Uterus (tissue), 4 donors: ENCODE data around the gene SEMA3E. TPM values are rescaled to one million over a fixed set of nuclear protein-coding genes. Genes with fewer than 3 reads are reported as not detected.

ENCODE experiments used
- DNase-seq, 2 donors: peaks; one replicate each; pipeline ENCODE4 v3.0.0-alpha.2; 2019 to 2020
- H3K27ac ChIP-seq, 2 donors: fragments of 200-600 bp; sonication (generic); 1 replicate in 1 of 2; 2 replicates in 1 of 2; pipeline ENCODE4 v1.5.1; 2016 to 2018
- H3K27me3 ChIP-seq, 2 donors: fragments of 200-600 bp; sonication (generic); one replicate each; pipeline ENCODE4 v1.5.1; 2018 to 2019; ENCODE audit warnings: control low read depth in 1 of 2
- H3K36me3 ChIP-seq, 2 donors: fragments of 200-600 bp; sonication (generic); one replicate each; pipeline ENCODE4 v1.5.1; 2019; ENCODE audit warnings: control low read depth in 1 of 2
- H3K4me1 ChIP-seq, 2 donors: fragments of 200-600 bp; sonication (generic); one replicate each; pipeline ENCODE4 v1.5.1; 2018 to 2019; ENCODE audit warnings: control low read depth in 1 of 2
- H3K4me3 ChIP-seq, 2 donors: fragments of 200-600 bp; sonication (generic); 1 replicate in 1 of 2; 2 replicates in 1 of 2; pipeline ENCODE4 v1.5.1; 2018 to 2019; ENCODE audit warnings: mild to moderate bottlenecking in 1 of 2
- H3K9me3 ChIP-seq, 2 donors: fragments of 200-600 bp; sonication (generic); one replicate each; pipeline ENCODE4 v1.5.1; 2019; ENCODE audit warnings: control low read depth in 1 of 2
- POLR2A ChIP-seq, 2 donors: fragments of 450-650 bp; IDR thresholded peaks; one replicate each; pipeline ENCODE4 v1.6.1; 2016; ENCODE audit warnings: antibody characterized with exemption in 2 of 2, mild to moderate bottlenecking in 1 of 2, moderate library complexity in 1 of 2
- intact Hi-C: fragments of 100-400 bp; cut with DNase I; formaldehyde crosslinking; loops from one replicate; pipeline ENCODE4 v1.15.1; 2023; ENCODE audit warnings: low total_unique reads
- total RNA-seq, 4 donors: library from RNA; depleted of rRNA in 3 of 4; stranded (reverse); fragments of >200 nt in 3 of 4; gene quantifications; one replicate each; pipeline versions ENCODE4 v1.1.0 to v1.2.4, GENCODE V29; 2014 to 2023
- TF ChIP-seq, protein P1 (sequence below), 4 experiments: fragments of 200-600 bp in 2 of 4; fragments of 450-650 bp in 2 of 4; sonication (generic) in 2 of 4; IDR thresholded peaks; one replicate each; pipeline ENCODE4 v1.5.1; 2016 to 2019; ENCODE audit warnings: antibody characterized with exemption in 4 of 4, mild to moderate bottlenecking in 2 of 4, moderate library complexity in 1 of 4
- donor health status: DM: yes; HTN: yes; CAD: no.

The SEMA3E gene
- total RNA-seq, 4 donors from 2014 or later = 0.77 to 15.8 (median 2.2) TPM

GRCh38 chr7:83414947-83415346 is 234.0 kb downstream of the SEMA3E start:
- TF ChIP-seq, protein P1, sequence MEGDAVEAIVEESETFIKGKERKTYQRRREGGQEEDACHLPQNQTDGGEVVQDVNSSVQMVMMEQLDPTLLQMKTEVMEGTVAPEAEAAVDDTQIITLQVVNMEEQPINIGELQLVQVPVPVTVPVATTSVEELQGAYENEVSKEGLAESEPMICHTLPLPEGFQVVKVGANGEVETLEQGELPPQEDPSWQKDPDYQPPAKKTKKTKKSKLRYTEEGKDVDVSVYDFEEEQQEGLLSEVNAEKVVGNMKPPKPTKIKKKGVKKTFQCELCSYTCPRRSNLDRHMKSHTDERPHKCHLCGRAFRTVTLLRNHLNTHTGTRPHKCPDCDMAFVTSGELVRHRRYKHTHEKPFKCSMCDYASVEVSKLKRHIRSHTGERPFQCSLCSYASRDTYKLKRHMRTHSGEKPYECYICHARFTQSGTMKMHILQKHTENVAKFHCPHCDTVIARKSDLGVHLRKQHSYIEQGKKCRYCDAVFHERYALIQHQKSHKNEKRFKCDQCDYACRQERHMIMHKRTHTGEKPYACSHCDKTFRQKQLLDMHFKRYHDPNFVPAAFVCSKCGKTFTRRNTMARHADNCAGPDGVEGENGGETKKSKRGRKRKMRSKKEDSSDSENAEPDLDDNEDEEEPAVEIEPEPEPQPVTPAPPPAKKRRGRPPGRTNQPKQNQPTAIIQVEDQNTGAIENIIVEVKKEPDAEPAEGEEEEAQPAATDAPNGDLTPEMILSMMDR (IDR thresholded peaks at IDR 0.05) = no peak
- no peak for TF ChIP-seq POLR2A (IDR thresholded peaks at IDR 0.05)
- H3K36me3 ChIP-seq = no peaks in the 10 kb centered on the region
- no peak overlapping the region for H3K27ac ChIP-seq
- intact Hi-C loops = no loop called here
- no peaks in the 10 kb centered on the region for H3K27me3 ChIP-seq
- DNase-seq = no peak
- no peaks in the 10 kb centered on the region for H3K4me1 ChIP-seq
- H3K4me3 ChIP-seq = no peak overlapping the region
- H3K9me3 ChIP-seq = no peaks in the 10 kb centered on the region

- no peak for DNase-seq
- intact Hi-C loops = no loop called here
- Histone ChIP-seq H3K4me3 (no peak overlapping the region), H3K27ac (no peak overlapping the region), H3K4me1 (no peaks in the 10 kb centered on the region), H3K27me3 (no peaks in the 10 kb centered on the region), H3K36me3 (no peaks in the 10 kb centered on the region), H3K9me3 (no peaks in the 10 kb centered on the region)
- TF ChIP-seq, protein P1 (IDR thresholded peaks at IDR 0.05) = no peak
- TF ChIP-seq POLR2A (IDR thresholded peaks at IDR 0.05) = no peak
Measured at GRCh38 chr7:83413831-83414230, 235.1 kb downstream of the SEMA3E start.

DNA sequence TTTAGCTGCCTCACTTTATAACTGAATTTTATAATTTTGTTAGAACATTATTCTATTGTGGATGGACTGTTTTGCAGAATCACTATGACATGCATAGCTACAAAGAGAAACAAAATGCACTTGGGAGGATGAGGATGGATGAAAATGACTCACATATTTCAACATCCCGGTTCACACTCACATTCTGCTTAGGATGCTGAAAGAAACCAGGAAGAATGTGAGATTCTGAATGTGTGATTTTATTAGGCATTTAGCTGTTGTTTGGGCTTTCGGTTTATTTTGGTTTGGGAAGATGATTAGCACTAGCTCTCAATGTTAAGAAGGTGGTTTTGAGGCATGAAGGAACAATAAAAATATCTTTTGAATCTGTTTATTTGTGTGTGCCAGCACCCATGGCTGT is 235.5 kb downstream of the SEMA3E start:
- TF ChIP-seq, protein P1 (IDR thresholded peaks at IDR 0.05) = no peak
- TF ChIP-seq POLR2A (IDR thresholded peaks at IDR 0.05) = no peak
- Histone ChIP-seq H3K36me3 (no peaks in the 10 kb centered on the region), H3K9me3 (no peaks in the 10 kb centered on the region), H3K4me1 (no peaks in the 10 kb centered on the region), H3K27me3 (no peaks in the 10 kb centered on the region), H3K27ac (no peak overlapping the region), H3K4me3 (no peak overlapping the region)
- DNase-seq = no peak
- intact Hi-C loops = no loop called here

GRCh38 chr7:83410989-83411591 is 237.8 kb downstream of the SEMA3E start:
- H3K27me3 ChIP-seq = no peaks in the 10 kb centered on the region
- no peaks in the 10 kb centered on the region for H3K9me3 ChIP-seq
- no peaks in the 10 kb centered on the region for H3K4me1 ChIP-seq
- no peaks in the 10 kb centered on the region for H3K36me3 ChIP-seq
- DNase-seq = no peak
- intact Hi-C loops = no loop called here
- no peak overlapping the region for H3K4me3 ChIP-seq
- TF ChIP-seq, protein P1 (IDR thresholded peaks at IDR 0.05) = peak in 3 of 4 experiments; percentile 28 to 43 (median 39)
- no peak for TF ChIP-seq POLR2A (IDR thresholded peaks at IDR 0.05)
- H3K27ac ChIP-seq = no peak overlapping the region

- H3K27me3 ChIP-seq = no peaks in the 10 kb centered on the region
- peaks cover 0 to 3% of the 10 kb centered on the region in 2 donors for H3K36me3 ChIP-seq
- DNase-seq = no peak
- H3K4me1 ChIP-seq = no peaks in the 10 kb centered on the region
- no peaks in the 10 kb centered on the region for H3K9me3 ChIP-seq
- no peak for TF ChIP-seq POLR2A (IDR thresholded peaks at IDR 0.05)
- TF ChIP-seq, protein P1 (IDR thresholded peaks at IDR 0.05) = no peak
- no peak overlapping the region for H3K27ac ChIP-seq
- intact Hi-C loops = no loop called here
- no peak overlapping the region for H3K4me3 ChIP-seq
Measured at GRCh38 chr7:83394776-83395175, 254.2 kb downstream of the SEMA3E start.
